ENCODE results near the gene HES7.
A peak's percentile ranks its signal among the peaks of the same experiment; 100 is the strongest.
"Not testable (repeated sequence)": the region's sequence is repeated elsewhere in the genome, so short reads cannot be mapped to it uniquely, and the experiment has no call there.

Gene HES7

DNA sequence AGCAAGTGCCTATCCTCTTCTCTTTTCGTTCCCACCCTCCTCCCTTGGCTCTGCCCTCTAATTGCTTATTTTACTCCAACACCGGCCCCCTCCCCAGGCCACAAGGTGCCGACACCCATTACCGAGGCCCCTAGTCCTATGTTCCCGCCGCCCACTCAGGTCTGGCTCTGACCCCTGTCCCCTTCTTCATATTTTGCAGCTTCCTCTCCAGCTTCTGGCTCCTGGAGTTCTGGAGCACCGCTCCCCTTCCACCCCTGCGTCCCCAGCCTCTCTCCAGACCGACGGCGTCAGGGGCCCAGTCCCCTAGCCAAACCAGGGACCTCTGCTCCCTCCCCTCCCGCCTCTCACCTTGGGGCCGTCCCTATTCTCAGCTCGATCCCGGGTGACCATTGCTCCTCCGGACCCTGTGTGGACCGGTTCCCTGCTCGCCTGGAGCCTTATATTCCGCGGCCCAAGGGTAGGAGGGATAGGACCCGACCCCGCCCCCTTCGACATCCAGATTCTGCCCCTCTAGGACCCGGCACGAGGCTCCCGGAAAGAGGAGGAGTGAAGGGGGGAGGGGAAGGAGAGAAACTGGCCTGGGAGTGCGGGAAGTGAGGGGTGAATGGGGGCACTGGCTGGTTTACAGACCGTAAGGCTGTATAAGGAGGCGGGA, at the start of gene HES7:
TSS of gene HES7 (minus strand) at position 412 of the 655 bp plus-strand sequence. CDS start at position 390, 22 bp downstream.
- DNase-seq (ENCODE audit: low read depth) = no peak
- TF ChIP-seq, protein P1, sequence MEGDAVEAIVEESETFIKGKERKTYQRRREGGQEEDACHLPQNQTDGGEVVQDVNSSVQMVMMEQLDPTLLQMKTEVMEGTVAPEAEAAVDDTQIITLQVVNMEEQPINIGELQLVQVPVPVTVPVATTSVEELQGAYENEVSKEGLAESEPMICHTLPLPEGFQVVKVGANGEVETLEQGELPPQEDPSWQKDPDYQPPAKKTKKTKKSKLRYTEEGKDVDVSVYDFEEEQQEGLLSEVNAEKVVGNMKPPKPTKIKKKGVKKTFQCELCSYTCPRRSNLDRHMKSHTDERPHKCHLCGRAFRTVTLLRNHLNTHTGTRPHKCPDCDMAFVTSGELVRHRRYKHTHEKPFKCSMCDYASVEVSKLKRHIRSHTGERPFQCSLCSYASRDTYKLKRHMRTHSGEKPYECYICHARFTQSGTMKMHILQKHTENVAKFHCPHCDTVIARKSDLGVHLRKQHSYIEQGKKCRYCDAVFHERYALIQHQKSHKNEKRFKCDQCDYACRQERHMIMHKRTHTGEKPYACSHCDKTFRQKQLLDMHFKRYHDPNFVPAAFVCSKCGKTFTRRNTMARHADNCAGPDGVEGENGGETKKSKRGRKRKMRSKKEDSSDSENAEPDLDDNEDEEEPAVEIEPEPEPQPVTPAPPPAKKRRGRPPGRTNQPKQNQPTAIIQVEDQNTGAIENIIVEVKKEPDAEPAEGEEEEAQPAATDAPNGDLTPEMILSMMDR (IDR thresholded peaks at IDR 0.05; ENCODE audit: low read depth, low read length, missing control alignments) = no peak
- H3K4me3 ChIP-seq (ENCODE audit: low read depth, low read length) = peak within 1 kb of the TSS; percentile 49

DNA sequence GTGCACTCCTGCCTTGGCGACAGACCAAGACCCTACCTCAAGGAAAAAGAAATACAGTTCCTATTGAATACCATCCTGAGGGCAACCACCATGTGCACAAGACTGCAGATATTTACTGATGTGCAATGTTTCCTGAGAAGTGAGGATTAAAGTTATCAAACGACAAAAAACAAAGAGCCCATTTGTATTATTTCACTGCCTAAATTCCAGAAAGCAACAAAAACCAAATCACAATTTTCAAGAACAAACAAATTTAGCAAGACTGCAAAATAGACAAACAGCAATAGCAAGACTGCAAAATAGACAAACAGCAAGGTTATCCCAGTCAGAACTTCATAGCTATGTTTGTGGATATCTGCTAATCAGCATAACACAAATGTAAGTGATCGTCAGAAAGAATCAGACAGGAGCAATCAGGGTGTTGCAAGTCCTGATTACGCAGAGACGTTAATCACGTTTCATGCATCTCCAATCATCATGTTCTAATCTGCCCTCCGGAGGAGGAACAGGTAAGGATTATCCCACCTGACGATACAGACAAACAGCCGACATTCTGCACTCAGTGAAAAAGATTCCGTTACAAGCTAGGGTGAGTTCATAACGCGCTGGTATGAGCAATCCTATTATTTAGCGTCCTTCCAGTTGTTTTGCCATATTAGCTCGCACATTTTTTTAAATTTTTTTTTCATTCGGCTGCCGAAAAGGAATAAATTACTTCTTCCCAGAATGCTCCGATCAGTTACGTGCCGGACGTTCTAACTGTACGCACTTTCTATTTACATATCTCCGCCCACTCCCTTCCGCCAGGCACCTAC, 49.4 kb upstream of the HES7 start:
- TF ChIP-seq, protein P1 (IDR thresholded peaks at IDR 0.05; ENCODE audit: low read depth, low read length, missing control alignments) = no peak
- H3K4me3 ChIP-seq (ENCODE audit: low read depth, low read length) = peak overlapping the region; percentile 39
- DNase-seq (ENCODE audit: low read depth) = peak; percentile 98

DNA sequence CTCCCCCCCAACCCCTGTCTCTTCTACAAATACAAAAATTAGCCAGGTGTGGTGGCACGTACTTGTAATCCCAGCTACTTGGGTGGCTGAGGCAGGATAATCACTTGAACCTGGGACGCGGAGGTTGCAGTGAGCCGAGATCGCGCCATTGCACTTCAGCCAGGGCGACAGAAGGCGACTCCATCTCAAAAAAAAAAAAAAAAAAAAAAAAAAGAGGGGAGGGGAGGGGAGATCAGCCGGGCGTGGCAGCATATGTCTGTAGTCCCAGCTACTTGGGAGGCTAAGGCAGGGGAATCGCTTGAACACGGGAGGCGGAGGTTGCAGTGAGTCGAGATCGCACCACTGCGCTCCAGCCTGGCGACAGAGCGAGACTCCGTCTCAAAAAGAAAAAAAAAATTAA, 46.3 kb upstream of the HES7 start:
- not testable (repeated sequence) for DNase-seq (ENCODE audit: low read depth); H3K4me3 ChIP-seq (ENCODE audit: low read depth, low read length)

DNA sequence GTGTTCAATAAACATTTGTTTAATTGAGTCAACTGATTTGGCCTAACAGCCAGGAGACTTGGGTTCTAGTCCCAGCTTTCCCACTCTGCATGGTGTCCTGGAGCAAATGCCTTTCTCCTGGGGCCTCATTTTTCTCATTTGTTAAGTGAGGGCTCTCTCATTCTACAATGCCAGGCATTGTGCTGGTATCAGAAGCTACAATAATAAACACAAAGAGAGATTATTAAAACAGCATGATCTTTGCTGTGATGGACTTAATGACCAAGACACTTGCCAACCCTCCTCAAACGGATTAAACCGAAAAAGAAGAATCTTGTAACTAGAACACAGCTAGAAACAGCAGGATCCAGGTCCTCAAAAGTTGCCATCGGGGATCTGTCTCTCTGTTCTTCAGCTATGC, 43.6 kb upstream of the HES7 start:
- TF ChIP-seq, protein P1 (IDR thresholded peaks at IDR 0.05; ENCODE audit: low read depth, low read length, missing control alignments) = no peak

DNA sequence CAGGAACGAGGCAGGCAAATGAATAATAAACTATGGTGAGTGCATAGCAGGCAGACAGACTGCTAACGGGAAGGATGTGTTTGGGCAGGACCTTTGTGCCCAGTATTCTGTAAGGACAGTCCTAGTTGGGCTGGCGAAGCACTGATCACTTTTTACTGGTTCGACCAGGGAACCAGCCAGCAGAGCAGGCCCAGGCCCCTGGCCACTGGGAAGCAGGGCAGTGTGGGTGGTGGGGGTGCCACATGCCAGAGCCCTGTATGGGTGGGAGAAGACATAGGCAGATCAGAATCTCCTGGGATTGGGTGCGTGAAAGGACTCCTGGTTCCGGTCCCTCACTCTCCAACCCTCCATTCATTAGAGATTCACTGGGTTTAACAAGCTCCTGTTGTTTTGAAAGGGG, 42.8 kb upstream of the HES7 start:
- DNase-seq (ENCODE audit: low read depth) = no peak
- no peak overlapping the region for H3K4me3 ChIP-seq (ENCODE audit: low read depth, low read length)
- TF ChIP-seq, protein P1 (IDR thresholded peaks at IDR 0.05; ENCODE audit: low read depth, low read length, missing control alignments) = no peak

More for the DNA sequence above, 43.6 kb upstream of the HES7 start:
- DNase-seq (ENCODE audit: low read depth) = no peak
- no peak overlapping the region for H3K4me3 ChIP-seq (ENCODE audit: low read depth, low read length)

DNA sequence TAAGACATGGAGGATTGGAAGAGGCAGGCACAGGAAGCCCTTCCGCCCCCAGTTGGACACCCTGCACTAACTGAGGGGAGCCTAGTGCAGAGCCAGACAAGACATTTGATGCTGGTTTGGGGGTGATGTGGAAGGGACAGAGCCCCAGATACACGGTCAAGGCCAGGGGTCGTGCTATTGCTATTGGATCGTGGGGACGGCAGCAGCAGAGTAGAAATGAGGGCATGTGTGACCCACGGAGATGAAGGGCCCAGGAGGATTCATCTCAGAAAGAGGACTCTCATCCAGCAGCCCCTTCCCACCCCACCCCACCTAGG, 40.9 kb upstream of the HES7 start:
- H3K4me3 ChIP-seq (ENCODE audit: low read depth, low read length) = no peak overlapping the region
- TF ChIP-seq, protein P1 (IDR thresholded peaks at IDR 0.05; ENCODE audit: low read depth, low read length, missing control alignments) = no peak
- no peak for DNase-seq (ENCODE audit: low read depth)

DNA sequence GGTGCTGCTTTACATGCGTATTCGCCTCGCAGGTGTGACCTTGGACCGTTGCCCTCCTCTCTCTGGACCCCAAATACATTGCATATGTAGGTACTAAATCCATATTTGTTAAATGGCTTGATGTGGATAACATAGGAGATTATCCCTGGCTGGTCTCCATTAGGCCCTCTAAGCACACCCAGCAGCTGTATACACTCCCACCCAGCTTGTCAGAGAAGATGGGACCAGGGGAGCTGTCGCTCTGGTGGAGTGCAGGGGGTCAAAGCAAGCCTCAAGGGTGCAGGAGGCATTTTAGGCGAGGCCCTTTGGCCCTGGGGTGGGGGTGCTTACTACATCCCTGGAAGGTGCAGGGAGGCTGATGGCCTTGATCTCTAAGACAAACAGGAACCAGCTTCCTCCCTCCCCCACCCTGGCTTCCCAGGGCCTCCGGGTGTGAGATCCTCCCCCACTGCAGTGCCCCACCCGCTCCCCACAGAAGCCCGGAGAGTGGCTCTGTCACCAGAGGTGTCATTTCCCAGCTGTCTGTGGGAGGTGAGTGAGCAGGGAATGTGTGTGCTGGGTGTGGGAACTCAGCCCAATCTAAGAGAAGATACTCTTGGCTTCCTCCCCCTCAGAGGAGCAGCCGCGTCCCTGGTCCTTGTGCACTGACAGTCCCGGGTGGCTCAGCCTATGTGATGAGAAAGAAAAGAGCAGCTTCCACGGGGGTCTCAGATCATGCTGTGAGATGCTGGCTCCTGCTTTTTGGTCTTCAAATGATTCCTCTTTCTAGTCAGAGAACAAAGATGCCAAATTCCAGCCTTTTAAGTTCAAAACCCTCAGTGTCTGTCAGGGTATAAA, 40.3 kb upstream of the HES7 start:
- TF ChIP-seq, protein P1 (IDR thresholded peaks at IDR 0.05; ENCODE audit: low read depth, low read length, missing control alignments) = no peak
- no peak overlapping the region for H3K4me3 ChIP-seq (ENCODE audit: low read depth, low read length)
- DNase-seq (ENCODE audit: low read depth) = no peak

All from GM12864 (cell line).